ENCODE measurements around the gene PTPRN2. TPM values are rescaled to one million over a fixed set of nuclear protein-coding genes. Genes with fewer than 3 reads are reported as not detected.

The PTPRN2 gene
- total and polyA plus RNA-seq, 9 of the 15 experiments (the other 6 are each of a cell fraction or from before 2014, with no cell fraction given): not detected

DNA sequence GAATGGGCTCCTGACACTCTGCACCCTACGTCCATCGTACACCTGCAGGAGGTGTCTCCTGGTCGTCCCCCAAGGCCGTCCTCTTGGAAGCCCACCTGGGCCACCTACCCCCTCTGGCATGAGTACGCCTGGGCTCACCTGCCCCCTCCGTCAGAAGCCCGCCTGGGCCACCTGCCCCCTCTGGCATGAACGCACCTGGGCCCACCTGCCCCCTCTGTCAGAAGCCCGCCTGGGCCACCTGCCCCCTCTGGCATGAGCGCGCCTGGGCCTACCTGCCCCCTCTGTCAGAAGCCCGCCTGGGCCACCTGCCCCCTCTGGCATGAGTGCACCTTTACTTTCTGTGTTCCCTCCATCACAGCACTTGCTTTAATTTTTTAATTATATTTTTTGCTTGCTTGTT, 401.2 kb downstream of the PTPRN2 start:
- FAIRE-seq: no peak
- no peak overlapping the region for H3K27ac ChIP-seq (ENCODE audit: extremely low read depth, low read depth, low read length)
- peaks cover 0 to 11% of the 10 kb centered on the region in 2 experiments; a peak in 1 of 5 replicates for H3K27me3 ChIP-seq (ENCODE audit: control insufficient read depth in 2 of 2, insufficient read depth in 2 of 2, low read length in 2 of 2)
- in situ Hi-C loops (cut with MboI): no loop called here
- intact Hi-C loops (cut with micrococcal nuclease): no loop called here
- no peaks in the 10 kb centered on the region for H4K20me1 ChIP-seq (replicated peaks; ENCODE audit: control insufficient read depth, insufficient read depth, low read length)
- H3K9me1 ChIP-seq (ENCODE audit: control insufficient read depth, insufficient read depth, low read length): no peaks in the 10 kb centered on the region
- no peaks in the 10 kb centered on the region for H3K79me2 ChIP-seq (ENCODE audit: control insufficient read depth, insufficient read depth, low read length)
- ATAC-seq: no peak
- H3K9me3 ChIP-seq (replicated peaks; ENCODE audit: control insufficient read depth, insufficient read depth, low read depth, low read length): no peaks in the 10 kb centered on the region
- no peak overlapping the region for H3K9ac ChIP-seq (ENCODE audit: insufficient read depth in 1 of 2, low read depth in 2 of 2, low read length in 2 of 2)
- H3K36me3 ChIP-seq (ENCODE audit: control insufficient read depth, insufficient read depth, low read length): no peaks in the 10 kb centered on the region
- POLR2A ChIA-PET: no interaction called here
- no peak overlapping the region for H3K4me3 ChIP-seq
- H3K4me1 ChIP-seq (replicated peaks in 1 of 2; ENCODE audit: control insufficient read depth in 2 of 2, insufficient read depth in 2 of 2, low read length in 2 of 2): peaks cover 0 to 3% of the 10 kb centered on the region in 2 experiments; a peak in 1 of 5 replicates
- H2AFZ ChIP-seq (ENCODE audit: low read depth, low read length): no peak overlapping the region
- 1% methylated on average over 12 of the region's 12 CpGs for WGBS (ENCODE audit: insufficient coverage, low coverage, missing lambda C conversion rate)
- DNase-seq (ENCODE audit: extremely low read depth in 1 of 4, low spot score in 3 of 4): no peak
- H3K4me2 ChIP-seq (ENCODE audit: insufficient read depth, low read length): no peak overlapping the region
- CTCF ChIA-PET (ENCODE audit: low intra/inter-chr PET ratio): no interaction called here
- no TSS peak for BruUV-seq (replicated peaks)
- no peak for TF ChIP-seq XRCC5 (IDR thresholded peaks at IDR 0.05; ENCODE audit: low read depth, low read length)
- TF ChIP-seq HOMEZ (CRISPR knock-in tag; IDR thresholded peaks at IDR 0.05): no peak
- TF ChIP-seq FOXJ2 (tag; IDR thresholded peaks at IDR 0.05): no peak
- TF ChIP-seq FIP1L1 (IDR thresholded peaks at IDR 0.05; ENCODE audit: low read depth, low read length, poor library complexity, severe bottlenecking): no peak
- TF ChIP-seq RBM14 (IDR thresholded peaks at IDR 0.05; ENCODE audit: borderline replicate concordance, insufficient read depth, low read depth, low read length): no peak
- TF ChIP-seq HINFP (tag; conservative IDR thresholded peaks at IDR 0.05; ENCODE audit: low read depth): no peak
- TF ChIP-seq, protein P1, sequence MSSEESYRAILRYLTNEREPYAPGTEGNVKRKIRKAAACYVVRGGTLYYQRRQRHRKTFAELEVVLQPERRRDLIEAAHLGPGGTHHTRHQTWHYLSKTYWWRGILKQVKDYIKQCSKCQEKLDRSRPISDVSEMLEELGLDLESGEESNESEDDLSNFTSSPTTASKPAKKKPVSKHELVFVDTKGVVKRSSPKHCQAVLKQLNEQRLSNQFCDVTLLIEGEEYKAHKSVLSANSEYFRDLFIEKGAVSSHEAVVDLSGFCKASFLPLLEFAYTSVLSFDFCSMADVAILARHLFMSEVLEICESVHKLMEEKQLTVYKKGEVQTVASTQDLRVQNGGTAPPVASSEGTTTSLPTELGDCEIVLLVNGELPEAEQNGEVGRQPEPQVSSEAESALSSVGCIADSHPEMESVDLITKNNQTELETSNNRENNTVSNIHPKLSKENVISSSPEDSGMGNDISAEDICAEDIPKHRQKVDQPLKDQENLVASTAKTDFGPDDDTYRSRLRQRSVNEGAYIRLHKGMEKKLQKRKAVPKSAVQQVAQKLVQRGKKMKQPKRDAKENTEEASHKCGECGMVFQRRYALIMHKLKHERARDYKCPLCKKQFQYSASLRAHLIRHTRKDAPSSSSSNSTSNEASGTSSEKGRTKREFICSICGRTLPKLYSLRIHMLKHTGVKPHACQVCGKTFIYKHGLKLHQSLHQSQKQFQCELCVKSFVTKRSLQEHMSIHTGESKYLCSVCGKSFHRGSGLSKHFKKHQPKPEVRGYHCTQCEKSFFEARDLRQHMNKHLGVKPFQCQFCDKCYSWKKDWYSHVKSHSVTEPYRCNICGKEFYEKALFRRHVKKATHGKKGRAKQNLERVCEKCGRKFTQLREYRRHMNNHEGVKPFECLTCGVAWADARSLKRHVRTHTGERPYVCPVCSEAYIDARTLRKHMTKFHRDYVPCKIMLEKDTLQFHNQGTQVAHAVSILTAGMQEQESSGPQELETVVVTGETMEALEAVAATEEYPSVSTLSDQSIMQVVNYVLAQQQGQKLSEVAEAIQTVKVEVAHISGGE (CRISPR knock-in tag; IDR thresholded peaks at IDR 0.05): no peak
- no peak for TF ChIP-seq HLTF (IDR thresholded peaks at IDR 0.05)
- TF ChIP-seq ZNF239 (CRISPR knock-in tag; IDR thresholded peaks at IDR 0.05): no peak
- TF ChIP-seq RBFOX2 (IDR thresholded peaks at IDR 0.05; ENCODE audit: low read depth, low read length): no peak
- TF ChIP-seq ZNF445 (CRISPR knock-in tag; IDR thresholded peaks at IDR 0.05; ENCODE audit: low read depth): no peak
- no peak for TF ChIP-seq ZNF707 (CRISPR knock-in tag; conservative IDR thresholded peaks at IDR 0.05)
- TF ChIP-seq PCBP1 (IDR thresholded peaks at IDR 0.05; ENCODE audit: low read depth, low read length, poor library complexity, severe bottlenecking): no peak
